GM18505 (cell line): ENCODE data around the gene ACSL3.
"Not testable (repeated sequence)": the region's sequence is repeated elsewhere in the genome, so short reads cannot be mapped to it uniquely, and the experiment has no call there.

Experiments used
- ATAC-seq: cut with Tn5 transposase; IDR thresholded peaks from one replicate; pipeline ENCODE4 v1.9.1; 2021; ENCODE audit not compliant: unreplicated experiment
- POLR2A ChIP-seq: IDR thresholded peaks from 4 replicates; pipeline ENCODE4 v1.6.1; 2011; ENCODE audit warnings: borderline replicate concordance; ENCODE audit not compliant: insufficient read depth, insufficient read length; ENCODE audit errors: extremely low read depth

ACSL3 gene

GRCh38 chr2:222862909-222863544, 2.2 kb downstream of the ACSL3 start:
- ATAC-seq: no peak

GRCh38 chr2:222864296-222864695, 3.5 kb downstream of the ACSL3 start:
- no peak for ATAC-seq
- TF ChIP-seq POLR2A: no peak

More at GRCh38 chr2:222862909-222863544, 2.2 kb downstream of the ACSL3 start:
- no peak for TF ChIP-seq POLR2A

- no peak for ATAC-seq
- TF ChIP-seq POLR2A: no peak
Measured at GRCh38 chr2:222865301-222865700, 4.5 kb downstream of the ACSL3 start.

- TF ChIP-seq POLR2A: no peak
- ATAC-seq: no peak
Measured at GRCh38 chr2:222866358-222866960, 5.6 kb downstream of the ACSL3 start.

- not testable (repeated sequence) for ATAC-seq
Measured at GRCh38 chr2:222868560-222869251, 7.9 kb downstream of the ACSL3 start.

- no peak for ATAC-seq
- TF ChIP-seq POLR2A: no peak
Measured at GRCh38 chr2:222869252-222869560, 8.4 kb downstream of the ACSL3 start.

GRCh38 chr2:222871291-222871690, 10.5 kb downstream of the ACSL3 start:
- TF ChIP-seq POLR2A: no peak
- no peak for ATAC-seq

- ATAC-seq: no peak
- TF ChIP-seq POLR2A: no peak
Measured at GRCh38 chr2:222872551-222872950, 11.7 kb downstream of the ACSL3 start.

- no peak for ATAC-seq
- TF ChIP-seq POLR2A: no peak
Measured at GRCh38 chr2:222875482-222875881, 14.6 kb downstream of the ACSL3 start.

- no peak for ATAC-seq
- TF ChIP-seq POLR2A: no peak
Measured at GRCh38 chr2:222876947-222877346, 16.1 kb downstream of the ACSL3 start.

GRCh38 chr2:222877556-222878300, 16.9 kb downstream of the ACSL3 start:
- no peak for ATAC-seq
- TF ChIP-seq POLR2A: no peak

GRCh38 chr2:222878301-222878876, 17.6 kb downstream of the ACSL3 start:
- no peak for ATAC-seq
- no peak for TF ChIP-seq POLR2A

GRCh38 chr2:222878877-222879603, 18.2 kb downstream of the ACSL3 start:
- no peak for ATAC-seq
- TF ChIP-seq POLR2A: no peak
